ENCODE measurements around the gene VMP1.

- no peak for TF ChIP-seq EZH2phosphoT487 (IDR thresholded peaks at IDR 0.05; ENCODE audit: insufficient read depth, low read depth)
- TF ChIP-seq EZH2 (IDR thresholded peaks at IDR 0.05; ENCODE audit: insufficient read depth, poor library complexity, severe bottlenecking) = no peak
Observed at GRCh38 chr17:59785091-59785799, 77.8 kb downstream of the VMP1 start.
